HepG2 (cell line): Measurements from ENCODE around the gene GNG10. TPM values are rescaled to one million over a fixed set of nuclear protein-coding genes. Genes with fewer than 3 reads are reported as not detected.

Experiments used
- ATF3 ChIP-seq: sonication (generic); formaldehyde crosslinking; IDR thresholded peaks from 2 replicates; pipeline ENCODE4 v1.4.0; 2020; ENCODE audit warnings: missing genetic modification reagents
- BRD4 ChIP-seq: sonication (generic); formaldehyde crosslinking; IDR thresholded peaks from 2 replicates; pipeline ENCODE4 v1.4.0; 2020; ENCODE audit warnings: missing genetic modification reagents
- EHMT2 ChIP-seq: fragments of 200-600 bp; sonication (generic); IDR thresholded peaks from 2 replicates; pipeline ENCODE4 v1.7.0; 2017; ENCODE audit warnings: antibody characterized with exemption, low read depth, low read length, borderline replicate concordance
- GFI1 ChIP-seq: sonication (generic); formaldehyde crosslinking; IDR thresholded peaks from 2 replicates; pipeline ENCODE4 v1.5.0; 2020; ENCODE audit warnings: missing genetic modification reagents, mild to moderate bottlenecking, borderline replicate concordance
- HNRNPK ChIP-seq: fragments of 200-400 bp; formaldehyde crosslinking; IDR thresholded peaks from 2 replicates; pipeline ENCODE4 v1.6.1; 2018; ENCODE audit warnings: low read length, low read depth, moderate library complexity, mild to moderate bottlenecking; ENCODE audit not compliant: poor library complexity, severe bottlenecking
- HOXA5 ChIP-seq: sonication (generic); formaldehyde crosslinking; IDR thresholded peaks from 2 replicates; pipeline ENCODE4 v1.4.0; 2020; ENCODE audit warnings: missing genetic modification reagents
- HOXA9 ChIP-seq: sonication (generic); formaldehyde crosslinking; IDR thresholded peaks from 2 replicates; pipeline ENCODE4 v1.8.1; 2022; ENCODE audit warnings: missing genetic modification reagents, mild to moderate bottlenecking, moderate library complexity, borderline replicate concordance
- MIER3 ChIP-seq: IDR thresholded peaks from 2 replicates; pipeline ENCODE4 v1.6.1; 2016; ENCODE audit warnings: missing compliant biosample characterization, borderline replicate concordance
- MZF1 ChIP-seq: sonication (generic); formaldehyde crosslinking; IDR thresholded peaks from 2 replicates; pipeline ENCODE4 v1.8.1; 2023; ENCODE audit warnings: mild to moderate bottlenecking, missing genetic modification reagents, borderline replicate concordance
- NFE2L1 ChIP-seq: sonication (generic); formaldehyde crosslinking; IDR thresholded peaks from 2 replicates; pipeline ENCODE4 v1.4.0; 2020; ENCODE audit warnings: missing genetic modification reagents, mild to moderate bottlenecking, borderline replicate concordance
- PHF21A ChIP-seq: sonication (generic); formaldehyde crosslinking; IDR thresholded peaks from 2 replicates; pipeline ENCODE4 v1.5.0; 2020; ENCODE audit warnings: mild to moderate bottlenecking, missing genetic modification reagents
- RBFOX2 ChIP-seq: fragments of 200-400 bp; formaldehyde crosslinking; IDR thresholded peaks from 2 replicates; pipeline ENCODE4 v1.6.1; 2017; ENCODE audit warnings: low read depth, mild to moderate bottlenecking, low read length
- SIN3B ChIP-seq: fragments of 150-350 bp; IDR thresholded peaks from 2 replicates; pipeline ENCODE4 v1.6.1; 2014; ENCODE audit warnings: low read length
- SRY ChIP-seq: sonication (generic); formaldehyde crosslinking; IDR thresholded peaks from 2 replicates; pipeline ENCODE4 v1.8.0; 2022; ENCODE audit warnings: mild to moderate bottlenecking, missing genetic modification reagents
- TEAD3 ChIP-seq: optimal IDR thresholded peaks from 2 replicates; pipeline ENCODE3; 2016; ENCODE audit warnings: borderline replicate concordance
- ZNF335 ChIP-seq: sonication (generic); formaldehyde crosslinking; IDR thresholded peaks from 2 replicates; pipeline ENCODE4 v1.4.0; 2020; ENCODE audit warnings: missing genetic modification reagents
- ZNF432 ChIP-seq: sonication (generic); formaldehyde crosslinking; IDR thresholded peaks from 2 replicates; pipeline ENCODE4 v1.5.0; 2020; ENCODE audit warnings: missing genetic modification reagents, mild to moderate bottlenecking, borderline replicate concordance
- ZNF44 ChIP-seq: sonication (generic); formaldehyde crosslinking; IDR thresholded peaks from 2 replicates; pipeline ENCODE4 v1.5.1; 2020; ENCODE audit warnings: mild to moderate bottlenecking, missing genetic modification reagents
- ZNF572 ChIP-seq: sonication (generic); formaldehyde crosslinking; IDR thresholded peaks from 2 replicates; pipeline ENCODE4 v1.5.1; 2020; ENCODE audit warnings: mild to moderate bottlenecking, missing genetic modification reagents
- ZNF747 ChIP-seq: sonication (generic); formaldehyde crosslinking; IDR thresholded peaks from 2 replicates; pipeline ENCODE4 v1.8.1; 2023; ENCODE audit warnings: missing genetic modification reagents, mild to moderate bottlenecking, borderline replicate concordance
- ZSCAN21 ChIP-seq: sonication (generic); formaldehyde crosslinking; IDR thresholded peaks from 2 replicates; pipeline ENCODE4 v1.8.0; 2022; ENCODE audit warnings: mild to moderate bottlenecking, missing genetic modification reagents, moderate library complexity, borderline replicate concordance
- polyA plus RNA-seq, 8 experiments: library from polyadenylated mRNA; depleted of rRNA in 3 of 8; stranded (reverse) in 7 of 8; unstranded in 1 of 8; fragments of >200 nt; fragmentation: Illumina TruSeq in 4 of 8; extraction: Trizol in 4 of 8; gene quantifications; 2 replicates each; pipeline versions ENCODE4 v1.2.1 to v1.2.3, GENCODE V29; 2011 to 2016; ENCODE audit warnings: low read depth in 4 of 8, missing spikeins in 1 of 8, mixed read lengths in 1 of 8; ENCODE audit not compliant: insufficient read depth in 1 of 8
- total RNA-seq, 5 experiments: library from RNA; depleted of rRNA; stranded (reverse); fragments of >200 nt; fragmentation: Illumina TruSeq; extraction: Trizol; gene quantifications; 2 replicates each; pipeline ENCODE4 v1.2.3, GENCODE V29; 2016; ENCODE audit warnings: low read depth in 1 of 5
- TF ChIP-seq, protein P1 (sequence below): sonication (generic); formaldehyde crosslinking; IDR thresholded peaks from 2 replicates; pipeline ENCODE4 v1.9.0; 2021; ENCODE audit warnings: missing genetic modification reagents, borderline replicate concordance
- TF ChIP-seq, protein P2 (sequence below): sonication (generic); formaldehyde crosslinking; IDR thresholded peaks from 2 replicates; pipeline ENCODE4 v1.8.0; 2022; ENCODE audit warnings: mild to moderate bottlenecking, missing genetic modification reagents, borderline replicate concordance
- TF ChIP-seq, protein P3 (sequence below): IDR thresholded peaks from 2 replicates; pipeline ENCODE4 v1.6.1; 2016; ENCODE audit warnings: low read depth, control low read depth

The GNG10 gene
- total and polyA plus RNA-seq, 2 of the 13 experiments (the other 11 are each of a cell fraction or from before 2014, with no cell fraction given) = 29.8 to 32.4 TPM

DNA sequence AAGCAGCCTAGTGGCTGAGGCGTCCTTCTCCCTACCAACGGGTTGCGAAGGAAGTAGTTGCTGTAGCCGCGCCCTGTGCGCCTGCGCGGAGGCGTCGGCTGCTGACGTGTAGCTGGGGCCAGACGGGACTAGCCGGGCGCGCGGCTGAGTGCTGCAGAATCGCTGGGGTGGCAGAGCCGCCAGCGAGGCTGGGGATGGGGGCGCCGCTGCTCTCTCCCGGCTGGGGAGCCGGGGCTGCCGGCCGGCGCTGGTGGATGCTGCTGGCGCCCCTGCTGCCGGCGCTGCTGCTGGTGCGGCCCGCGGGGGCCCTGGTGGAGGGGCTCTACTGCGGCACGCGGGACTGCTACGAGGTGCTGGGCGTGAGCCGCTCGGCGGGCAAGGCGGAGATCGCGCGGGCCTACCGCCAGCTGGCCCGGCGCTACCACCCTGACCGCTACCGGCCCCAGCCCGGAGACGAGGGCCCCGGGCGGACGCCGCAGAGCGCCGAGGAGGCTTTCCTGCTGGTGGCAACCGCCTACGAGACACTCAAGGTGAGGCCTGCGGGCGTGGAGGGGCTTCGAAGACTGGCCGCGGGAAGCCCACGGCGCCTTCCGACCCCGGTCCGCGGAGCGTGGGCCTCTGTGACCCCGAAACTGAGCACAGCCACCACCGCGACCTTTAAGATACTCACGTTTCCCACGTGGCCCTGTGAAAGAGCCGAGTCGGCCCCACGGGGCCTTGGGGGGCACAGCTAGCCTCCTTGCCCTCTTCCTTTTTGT is 30.0 kb upstream of the GNG10 start, which contains the start of gene DNAJC25 (continued):
- TF ChIP-seq ZSCAN21 (CRISPR knock-in tag) = no peak; the same call in 1 of the 2 replicates
- TF ChIP-seq MIER3 (CRISPR knock-in tag) = no peak
- peak; percentile 86 for TF ChIP-seq HNRNPK
- TF ChIP-seq MZF1 = no peak
- peak; percentile 26; the same call in 1 of the 2 replicates for TF ChIP-seq ATF3 (CRISPR knock-in tag)
- TF ChIP-seq ZNF335 (CRISPR knock-in tag) = no peak
- no peak for TF ChIP-seq ZNF747 (CRISPR knock-in tag)
- no peak for TF ChIP-seq TEAD3 (CRISPR knock-in tag)
- TF ChIP-seq SIN3B = no peak
- no peak; the same call in 1 of the 2 replicates for TF ChIP-seq ZNF44 (CRISPR knock-in tag)
- TF ChIP-seq NFE2L1 (CRISPR knock-in tag) = no peak
- TF ChIP-seq, protein P1, sequence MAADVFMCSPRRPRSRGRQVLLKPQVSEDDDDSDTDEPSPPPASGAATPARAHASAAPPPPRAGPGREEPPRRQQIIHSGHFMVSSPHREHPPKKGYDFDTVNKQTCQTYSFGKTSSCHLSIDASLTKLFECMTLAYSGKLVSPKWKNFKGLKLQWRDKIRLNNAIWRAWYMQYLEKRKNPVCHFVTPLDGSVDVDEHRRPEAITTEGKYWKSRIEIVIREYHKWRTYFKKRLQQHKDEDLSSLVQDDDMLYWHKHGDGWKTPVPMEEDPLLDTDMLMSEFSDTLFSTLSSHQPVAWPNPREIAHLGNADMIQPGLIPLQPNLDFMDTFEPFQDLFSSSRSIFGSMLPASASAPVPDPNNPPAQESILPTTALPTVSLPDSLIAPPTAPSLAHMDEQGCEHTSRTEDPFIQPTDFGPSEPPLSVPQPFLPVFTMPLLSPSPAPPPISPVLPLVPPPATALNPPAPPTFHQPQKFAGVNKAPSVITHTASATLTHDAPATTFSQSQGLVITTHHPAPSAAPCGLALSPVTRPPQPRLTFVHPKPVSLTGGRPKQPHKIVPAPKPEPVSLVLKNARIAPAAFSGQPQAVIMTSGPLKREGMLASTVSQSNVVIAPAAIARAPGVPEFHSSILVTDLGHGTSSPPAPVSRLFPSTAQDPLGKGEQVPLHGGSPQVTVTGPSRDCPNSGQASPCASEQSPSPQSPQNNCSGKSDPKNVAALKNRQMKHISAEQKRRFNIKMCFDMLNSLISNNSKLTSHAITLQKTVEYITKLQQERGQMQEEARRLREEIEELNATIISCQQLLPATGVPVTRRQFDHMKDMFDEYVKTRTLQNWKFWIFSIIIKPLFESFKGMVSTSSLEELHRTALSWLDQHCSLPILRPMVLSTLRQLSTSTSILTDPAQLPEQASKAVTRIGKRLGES (CRISPR knock-in tag) = no peak
- TF ChIP-seq ZNF572 (CRISPR knock-in tag) = no peak
- no peak for TF ChIP-seq HOXA9 (CRISPR knock-in tag)
- TF ChIP-seq, protein P2, sequence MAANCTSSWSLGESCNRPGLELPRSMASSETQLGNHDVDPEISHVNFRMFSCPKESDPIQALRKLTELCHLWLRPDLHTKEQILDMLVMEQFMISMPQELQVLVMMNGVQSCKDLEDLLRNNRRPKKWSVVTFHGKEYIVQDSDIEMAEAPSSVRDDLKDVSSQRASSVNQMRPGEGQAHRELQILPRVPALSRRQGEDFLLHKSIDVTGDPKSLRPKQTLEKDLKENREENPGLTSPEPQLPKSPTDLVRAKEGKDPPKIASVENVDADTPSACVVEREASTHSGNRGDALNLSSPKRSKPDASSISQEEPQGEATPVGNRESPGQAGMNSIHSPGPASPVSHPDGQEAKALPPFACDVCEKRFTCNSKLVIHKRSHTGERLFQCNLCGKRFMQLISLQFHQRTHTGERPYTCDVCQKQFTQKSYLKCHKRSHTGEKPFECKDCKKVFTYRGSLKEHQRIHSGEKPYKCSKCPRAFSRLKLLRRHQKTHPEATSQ (CRISPR knock-in tag) = no peak
- peak; percentile 93 for TF ChIP-seq RBFOX2
- TF ChIP-seq SRY = peak; percentile 62; the same call in 1 of the 2 replicates
- TF ChIP-seq EHMT2 = no peak
- no peak for TF ChIP-seq BRD4
- no peak for TF ChIP-seq HOXA5 (CRISPR knock-in tag)
- no peak; the same call in 1 of the 2 replicates for TF ChIP-seq GFI1 (CRISPR knock-in tag)
- TF ChIP-seq, protein P3, sequence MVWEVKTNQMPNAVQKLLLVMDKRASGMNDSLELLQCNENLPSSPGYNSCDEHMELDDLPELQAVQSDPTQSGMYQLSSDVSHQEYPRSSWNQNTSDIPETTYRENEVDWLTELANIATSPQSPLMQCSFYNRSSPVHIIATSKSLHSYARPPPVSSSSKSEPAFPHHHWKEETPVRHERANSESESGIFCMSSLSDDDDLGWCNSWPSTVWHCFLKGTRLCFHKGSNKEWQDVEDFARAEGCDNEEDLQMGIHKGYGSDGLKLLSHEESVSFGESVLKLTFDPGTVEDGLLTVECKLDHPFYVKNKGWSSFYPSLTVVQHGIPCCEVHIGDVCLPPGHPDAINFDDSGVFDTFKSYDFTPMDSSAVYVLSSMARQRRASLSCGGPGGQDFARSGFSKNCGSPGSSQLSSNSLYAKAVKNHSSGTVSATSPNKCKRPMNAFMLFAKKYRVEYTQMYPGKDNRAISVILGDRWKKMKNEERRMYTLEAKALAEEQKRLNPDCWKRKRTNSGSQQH (CRISPR knock-in tag) = peak; percentile 20; the same call in 1 of the 2 replicates
- TF ChIP-seq ZNF432 (CRISPR knock-in tag) = no peak
- TF ChIP-seq PHF21A (CRISPR knock-in tag) = no peak
